HG02798 (cell line): ENCODE results near the gene PROM2.
"Not testable (repeated sequence)": the region's sequence is repeated elsewhere in the genome, so short reads cannot be mapped to it uniquely, and the experiment has no call there.

Source experiments
- ATAC-seq: cut with Tn5 transposase; IDR thresholded peaks from one replicate; pipeline ENCODE4 v1.9.1; 2021; ENCODE audit warnings: mild to moderate bottlenecking; ENCODE audit not compliant: unreplicated experiment, poor library complexity

The PROM2 gene

GRCh38 chr2:95268211-95269035 is 5.8 kb upstream of the PROM2 start:
- no peak for ATAC-seq

- no peak for ATAC-seq
These were observed 5.1 kb upstream of the PROM2 start for GRCh38 chr2:95269036-95269680.

GRCh38 chr2:95269745-95270144 is 4.5 kb upstream of the PROM2 start:
- ATAC-seq: not testable (repeated sequence)

GRCh38 chr2:95270541-95271081 is 3.6 kb upstream of the PROM2 start:
- no peak for ATAC-seq

GRCh38 chr2:95271381-95271971 is 2.8 kb upstream of the PROM2 start:
- ATAC-seq: no peak

- no peak for ATAC-seq
These were observed 1.9 kb upstream of the PROM2 start for GRCh38 chr2:95272299-95272751.

- no peak for ATAC-seq
These were observed 1.5 kb upstream of the PROM2 start for GRCh38 chr2:95272781-95273180.

- no peak for ATAC-seq
These were observed 521 bp upstream of the PROM2 start for GRCh38 chr2:95273566-95274290.

GRCh38 chr2:95275151-95275515 is 884 bp downstream of the PROM2 start:
- ATAC-seq: no peak

- ATAC-seq: no peak
These were observed 1.5 kb downstream of the PROM2 start for GRCh38 chr2:95275601-95276243.

- no peak for ATAC-seq
These were observed 2.1 kb downstream of the PROM2 start for GRCh38 chr2:95276244-95276887.

GRCh38 chr2:95276888-95277245 is 2.6 kb downstream of the PROM2 start:
- no peak for ATAC-seq

GRCh38 chr2:95277246-95277906 is 3.1 kb downstream of the PROM2 start:
- no peak for ATAC-seq

GRCh38 chr2:95278051-95278471 is 3.8 kb downstream of the PROM2 start:
- ATAC-seq: no peak

- no peak for ATAC-seq
These were observed 4.5 kb downstream of the PROM2 start for GRCh38 chr2:95278637-95279225.

GRCh38 chr2:95279435-95280035 is 5.3 kb downstream of the PROM2 start:
- no peak for ATAC-seq

- no peak for ATAC-seq
These were observed 6.8 kb downstream of the PROM2 start for GRCh38 chr2:95281071-95281470.

- no peak for ATAC-seq
These were observed 7.5 kb downstream of the PROM2 start for GRCh38 chr2:95281786-95282185.
